B cell (primary cell): ENCODE measurements around the gene ACP6. TPM values are rescaled to one million over a fixed set of nuclear protein-coding genes. Genes with fewer than 3 reads are reported as not detected.

Experiments
- ATAC-seq: fragments of 200-7000 bp; cut with Tn5 transposase; one replicate; pipeline ENCODE4 v1.10.0; 2021; ENCODE audit warnings: low read depth, mild to moderate bottlenecking, moderate number of reproducible peaks, moderate library complexity
- CTCF ChIA-PET: fragments of 350-600 bp; sonication (Branson Sonifier 250); formaldehyde crosslinking; loops from one replicate; lab custom pipeline; 2021; ENCODE audit warnings: antibody characterized with exemption, inconsistent platforms; lab: Charles Lee
- POLR2A ChIA-PET: fragments of 350-600 bp; sonication (Branson Sonifier 250); formaldehyde crosslinking; loops from one replicate; lab custom pipeline; 2021; ENCODE audit warnings: antibody characterized with exemption; lab: Charles Lee
- DNase-seq: peaks from one replicate; pipeline ENCODE4 v3.0.0; 2013
- H2AFZ ChIP-seq: 2 replicates; pipeline ENCODE4 v1.6.1; 2012; ENCODE audit warnings: mild to moderate bottlenecking, low read depth, low read length; ENCODE audit not compliant: insufficient read depth, poor library complexity, severe bottlenecking
- H3K27ac ChIP-seq, 2 donors: 1 replicate in 1 of 2; 2 replicates in 1 of 2; pipeline ENCODE4 v1.5.1; 2012 to 2013; ENCODE audit warnings: low read length in 2 of 2, mild to moderate bottlenecking in 2 of 2, moderate library complexity in 1 of 2
- H3K27me3 ChIP-seq, 4 experiments: fragments of 200-600 bp in 1 of 4; sonication (generic) in 1 of 4; replicated peaks in 1 of 4; 1 replicate in 2 of 4; 2 replicates in 2 of 4; pipeline versions ENCODE4 v1.6.1 to v1.7.0; 2013 to 2016; ENCODE audit warnings: low read length in 3 of 4, mild to moderate bottlenecking in 2 of 4, mixed read lengths in 1 of 4, moderate library complexity in 1 of 4; ENCODE audit not compliant: insufficient read depth in 4 of 4, control insufficient read depth in 3 of 4; ENCODE audit errors: control extremely low read depth in 1 of 4
- H3K36me3 ChIP-seq, 2 experiments: replicated peaks in 1 of 2; 1 replicate in 1 of 2; 2 replicates in 1 of 2; pipeline versions ENCODE4 v1.6.1 to v1.7.1; 2013; ENCODE audit warnings: low read length in 1 of 2; ENCODE audit not compliant: insufficient read depth in 2 of 2, control insufficient read depth in 1 of 2; ENCODE audit errors: control extremely low read depth in 1 of 2, extremely low read depth in 1 of 2
- H3K4me1 ChIP-seq, 2 donors: fragments of 200-600 bp in 1 of 2; sonication (generic) in 1 of 2; 1 replicate in 1 of 2; 2 replicates in 1 of 2; pipeline versions ENCODE4 v1.5.1 to v1.6.1; 2013 to 2017; ENCODE audit warnings: low read length in 2 of 2; ENCODE audit not compliant: control insufficient read depth in 2 of 2, insufficient read depth in 2 of 2
- H3K4me2 ChIP-seq: replicated peaks from 2 replicates; pipeline ENCODE3; 2012; ENCODE audit warnings: mild to moderate bottlenecking, low read depth, low read length; ENCODE audit not compliant: poor library complexity, severe bottlenecking
- H3K4me3 ChIP-seq, 5 experiments: fragments of 200-600 bp in 1 of 5; sonication (generic) in 1 of 5; 1 replicate in 3 of 5; 2 replicates in 2 of 5; pipeline versions ENCODE4 v1.5.1 to v1.7.0; 2011 to 2016; ENCODE audit warnings: low read length in 4 of 5, mild to moderate bottlenecking in 4 of 5, low read depth in 2 of 5, control low read depth in 1 of 5, moderate library complexity in 1 of 5; ENCODE audit not compliant: insufficient read depth in 1 of 5; ENCODE audit errors: control extremely low read depth in 1 of 5, extremely low read depth in 1 of 5
- H3K79me2 ChIP-seq: fragments of 200-600 bp; sonication (generic); one replicate; pipeline ENCODE4 v1.6.0; 2016; ENCODE audit warnings: low read length; ENCODE audit not compliant: control insufficient read depth, insufficient read depth
- H3K9ac ChIP-seq: fragments of 200-600 bp; sonication (generic); 2 replicates; pipeline ENCODE4 v1.6.1; 2017; ENCODE audit warnings: mild to moderate bottlenecking, low read length, moderate library complexity
- H3K9me3 ChIP-seq, 3 donors: one replicate each; pipeline versions ENCODE4 v1.6.1 to v1.7.1; 2013; ENCODE audit warnings: low read length in 2 of 3; ENCODE audit not compliant: control insufficient read depth in 2 of 3, insufficient read depth in 1 of 3; ENCODE audit errors: control extremely low read depth in 1 of 3
- H4K20me1 ChIP-seq: 2 replicates; pipeline ENCODE4 v1.6.0; 2012; ENCODE audit warnings: mild to moderate bottlenecking, low read length; ENCODE audit not compliant: insufficient read depth, control insufficient read depth, poor library complexity, severe bottlenecking
- H3K27ac Mint-ChIP-seq: one replicate; pipeline ENCODE4 v1.8.0; 2021; ENCODE audit warnings: mixed read lengths
- H3K27me3 Mint-ChIP-seq: one replicate; pipeline ENCODE4 v1.8.0; 2021; ENCODE audit warnings: mixed read lengths
- H3K4me1 Mint-ChIP-seq: one replicate; pipeline ENCODE4 v1.8.0; 2021; ENCODE audit warnings: mixed read lengths
- H3K4me3 Mint-ChIP-seq: one replicate; pipeline ENCODE4 v1.8.0; 2021; ENCODE audit warnings: mixed read lengths
- H3K9me3 Mint-ChIP-seq: one replicate; pipeline ENCODE4 v1.8.0; 2022; ENCODE audit warnings: mixed read lengths; ENCODE audit not compliant: insufficient read depth
- CTCF ChIP-seq: fragments of 200-600 bp; IDR thresholded peaks from one replicate; pipeline ENCODE4 v1.8.0; 2022; ENCODE audit warnings: antibody characterized with exemption, mild to moderate bottlenecking
- EZH2 ChIP-seq: IDR thresholded peaks from 2 replicates; pipeline ENCODE4 v1.6.1; 2012; ENCODE audit warnings: borderline replicate concordance, low read depth, mild to moderate bottlenecking, moderate library complexity, low read length; ENCODE audit not compliant: insufficient read depth, poor library complexity, severe bottlenecking
- WGBS: methylation state at CpG from one replicate; pipeline ENCODE4 v1.1.5; 2013; ENCODE audit warnings: missing lambda C conversion rate; ENCODE audit not compliant: insufficient coverage; 5-methylcytosine and 5-hydroxymethylcytosine counted together
- intact Hi-C: fragments of 100-400 bp; cut with micrococcal nuclease; formaldehyde crosslinking; loops from one replicate; pipeline ENCODE4 v1.10.0; 2022
- polyA plus RNA-seq: library from polyadenylated mRNA; depleted of rRNA; stranded (reverse); fragments of >200 nt; gene quantifications from 2 replicates; pipeline ENCODE4 v1.2.3, GENCODE V29; 2012
- total RNA-seq, 2 donors: library from RNA; stranded (reverse); fragments of 120-200 nt in 1 of 2; gene quantifications; 1 replicate in 1 of 2; 2 replicates in 1 of 2; pipeline versions ENCODE4 v1.2.3 to v1.2.4, GENCODE V29; 2013 to 2022

ACP6 gene
- total and polyA plus RNA-seq, 2 donors (not counting 1 experiment from before 2014, with no cell fraction given): 5.0 to 15.7 TPM

GRCh38 chr1:147712605-147713004 is 42.3 kb upstream of the ACP6 start:
- H3K9me3 Mint-ChIP-seq: no peaks in the 10 kb centered on the region
- peaks cover 8% of the 10 kb centered on the region for H3K4me1 Mint-ChIP-seq
- Histone ChIP-seq H3K36me3 (no peaks in the 10 kb centered on the region), H3K27ac (no peak overlapping the region), H3K9ac (no peak overlapping the region), H4K20me1 (no peaks in the 10 kb centered on the region), H3K9me3 (peaks cover 0 to 5% (median 0%) of the 10 kb centered on the region in 3 donors), H2AFZ (no peak overlapping the region), H3K79me2 (no peaks in the 10 kb centered on the region), H3K4me3 (no peak overlapping the region), H3K27me3 (peaks cover 0 to 10% (median 2%) of the 10 kb centered on the region in 4 experiments), H3K4me1 (peaks cover 7 to 8% of the 10 kb centered on the region in 2 donors), H3K4me2 (no peak overlapping the region)
- intact Hi-C loops: no loop called here
- H3K27me3 Mint-ChIP-seq: peaks cover 57% of the 10 kb centered on the region
- DNase-seq (no peak), ATAC-seq (no peak)
- ChIA-PET POLR2A (no interaction called here), CTCF (no interaction called here)
- H3K27ac Mint-ChIP-seq: no peak overlapping the region
- H3K4me3 Mint-ChIP-seq: no peak overlapping the region
- TF ChIP-seq CTCF (no peak), EZH2 (no peak)

GRCh38 chr1:147700042-147701006 is 30.0 kb upstream of the ACP6 start:
- Mint-ChIP-seq H3K9me3 (no peaks in the 10 kb centered on the region), H3K27me3 (peaks cover 39% of the 10 kb centered on the region), H3K4me3 (no peak overlapping the region), H3K27ac (no peak overlapping the region), H3K4me1 (no peaks in the 10 kb centered on the region)
- Histone ChIP-seq H3K9me3 (no peaks in the 10 kb centered on the region), H3K27ac (no peak overlapping the region), H3K27me3 (peaks cover 0 to 5% (median 3%) of the 10 kb centered on the region in 4 experiments), H3K4me2 (peak overlapping the region; percentile 23), H3K79me2 (no peaks in the 10 kb centered on the region), H3K9ac (no peak overlapping the region), H3K4me3 (no peak overlapping the region), H3K4me1 (peaks cover 0 to 3% of the 10 kb centered on the region in 2 donors), H3K36me3 (no peaks in the 10 kb centered on the region), H4K20me1 (no peaks in the 10 kb centered on the region), H2AFZ (no peak overlapping the region)
- DNase-seq (peak; percentile 60), ATAC-seq (peak; percentile 56)
- peak; percentile 77 for TF ChIP-seq CTCF
- no peak for TF ChIP-seq EZH2
- POLR2A ChIA-PET: no interaction called here
- CTCF ChIA-PET: interaction anchor here (1.2 kb wide), 1 partner anchor 192 kb away, joined by 4 read pairs; no protein-coding TSS in a partner anchor
- 85% methylated on average over 6 of the region's 10 CpGs for WGBS
- intact Hi-C loops: loop anchor here (1.0 kb wide), 1 partner anchor 205 kb away; no protein-coding TSS in a partner anchor
